A375 (cell line): ENCODE results near the gene BMP6. TPM values are rescaled to one million over a fixed set of nuclear protein-coding genes. Genes with fewer than 3 reads are reported as not detected.

Experiments used
- total RNA-seq: library from RNA; depleted of rRNA; stranded (reverse); fragments of >200 nt; shearing (Covaris generic); gene quantifications from 2 replicates; pipeline ENCODE4 v1.2.3, GENCODE V29; 2014; rRNA removed

BMP6 gene
- total RNA-seq = 1.7 and 2.4 TPM in 2 replicates

GRCh38 chr6:7725849-7726415 is at the start of gene BMP6:
BMP6 (plus strand) TSS chr6:7726099; CDS start chr6:7726956, 857 bp downstream.

GRCh38 chr6:7910654-7911344 is 184.9 kb downstream of the BMP6 start, which contains the start of gene TXNDC5:
TXNDC5 (minus strand) TSS chr6:7910788; CDS start chr6:7910776, 12 bp downstream.

Other genes with a start within 250 kb of the BMP6 start
- 6.9 and 7.9 TPM in 2 replicates for gene DSP, start 184.4 kb upstream of the BMP6 start, total RNA-seq
- gene SNRNP48, start 135.9 kb upstream of the BMP6 start, total RNA-seq = 9.5 and 13.1 TPM in 2 replicates
- 141 and 142 TPM in 2 replicates for gene TXNDC5, start 184.7 kb downstream of the BMP6 start, total RNA-seq